NCI-H2171 treated with DMSO at 0.1 percent for 48 hours (cell line): ENCODE data around the gene MTHFD1L.

Experiments
- DNase-seq: peaks from one replicate; lab custom pipeline; 2025; lab: John Stamatoyannopoulos, UW

MTHFD1L gene

GRCh38 chr6:150866147-150866990, 867 bp downstream of the MTHFD1L start:
- peak; percentile 76 for DNase-seq

- DNase-seq = no peak
Observed at GRCh38 chr6:150866991-150867501, 1.5 kb downstream of the MTHFD1L start.

GRCh38 chr6:150868759-150869158, 3.3 kb downstream of the MTHFD1L start:
- no peak for DNase-seq

DNA sequence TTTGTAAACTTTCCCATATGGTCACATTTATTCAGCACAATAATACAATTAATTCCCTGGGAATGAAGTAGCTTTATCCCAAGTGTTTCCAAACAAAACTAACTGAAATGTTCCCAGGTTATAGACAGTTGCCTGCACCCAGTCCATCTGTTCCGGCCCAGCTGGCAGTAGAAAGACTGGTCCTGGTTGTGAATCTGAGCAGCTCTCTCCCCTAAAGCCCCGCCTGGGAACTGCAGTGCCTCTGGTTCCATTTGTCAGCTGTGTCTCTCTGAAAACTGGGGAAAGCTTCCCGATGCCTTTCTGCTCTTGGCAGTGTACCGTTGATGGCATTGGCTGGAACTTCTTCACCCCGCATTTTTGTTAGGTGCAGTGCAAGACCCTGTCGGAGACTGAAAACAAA, 8.7 kb downstream of the MTHFD1L start:
- DNase-seq = peak; percentile 83

- DNase-seq = no peak
Observed at GRCh38 chr6:150875841-150876240, 10.3 kb downstream of the MTHFD1L start.

DNA sequence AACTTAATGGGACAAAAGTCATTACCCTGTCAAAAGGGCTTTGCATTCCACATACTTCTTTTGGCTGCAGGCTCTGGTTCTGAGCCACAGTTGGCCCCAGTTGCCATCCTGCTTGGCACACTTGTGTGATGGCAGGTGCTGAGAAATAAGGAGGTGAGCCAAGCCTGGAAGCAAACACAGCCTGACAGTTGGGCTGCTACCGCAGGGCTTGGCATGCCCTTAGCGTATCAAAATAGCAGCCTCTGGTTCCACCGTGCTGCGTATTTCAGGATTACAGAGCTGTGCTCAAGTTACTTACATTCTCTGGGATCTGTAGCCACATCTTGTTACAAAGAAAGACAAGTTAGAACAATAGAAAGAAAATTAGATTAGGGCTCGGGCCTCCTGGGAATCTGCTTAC, 11.1 kb downstream of the MTHFD1L start:
- peak; percentile 85 for DNase-seq

- DNase-seq = no peak
Observed at GRCh38 chr6:150877928-150878327, 12.4 kb downstream of the MTHFD1L start.

GRCh38 chr6:150878347-150879213, 13.1 kb downstream of the MTHFD1L start:
- no peak for DNase-seq

DNA sequence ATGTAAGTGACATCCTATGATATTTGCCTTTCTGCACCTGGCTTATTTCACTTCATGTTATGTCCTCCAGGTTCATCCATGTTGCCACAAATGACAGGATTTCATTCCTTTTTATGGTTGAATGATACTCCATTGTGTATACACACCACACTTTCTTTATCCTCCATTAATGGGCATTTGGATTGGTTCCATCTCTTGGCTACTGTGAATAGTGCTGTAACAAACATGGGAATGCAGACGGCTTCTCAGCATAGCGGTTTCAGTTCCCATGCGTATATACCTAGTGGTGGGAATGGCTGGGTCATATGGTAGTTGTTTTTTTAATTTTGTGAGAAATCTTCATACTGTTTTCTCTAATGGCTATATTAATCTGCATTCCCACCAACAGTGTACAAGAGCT, 14.8 kb downstream of the MTHFD1L start:
- DNase-seq = no peak

DNA sequence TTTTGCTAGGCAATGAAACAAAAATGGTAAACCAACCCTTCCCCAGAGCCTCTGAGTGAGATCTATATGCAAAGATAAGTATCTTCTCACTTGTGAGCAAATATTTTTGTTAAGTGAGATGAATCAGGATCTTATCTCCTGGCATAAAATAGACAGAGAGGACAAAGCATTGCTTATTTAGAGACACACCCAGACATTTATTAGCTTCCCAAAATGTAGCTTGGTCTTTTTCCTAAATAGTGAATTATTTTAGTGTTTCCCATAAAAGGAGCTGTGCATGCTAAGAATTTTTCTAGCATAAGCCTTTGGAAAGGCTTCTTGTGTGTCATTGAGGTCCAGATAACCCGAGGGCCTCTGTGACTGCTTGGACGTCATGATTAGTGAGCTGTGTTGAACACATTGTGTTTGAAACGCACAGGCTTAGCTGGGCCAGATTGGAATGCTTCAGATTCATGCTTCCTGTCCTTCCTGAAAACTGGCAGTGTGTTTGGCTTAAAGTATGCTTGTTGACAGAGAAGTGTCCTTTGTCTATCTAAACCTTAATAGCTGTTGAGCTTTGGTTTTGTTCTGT, 16.5 kb downstream of the MTHFD1L start:
- no peak for DNase-seq

DNA sequence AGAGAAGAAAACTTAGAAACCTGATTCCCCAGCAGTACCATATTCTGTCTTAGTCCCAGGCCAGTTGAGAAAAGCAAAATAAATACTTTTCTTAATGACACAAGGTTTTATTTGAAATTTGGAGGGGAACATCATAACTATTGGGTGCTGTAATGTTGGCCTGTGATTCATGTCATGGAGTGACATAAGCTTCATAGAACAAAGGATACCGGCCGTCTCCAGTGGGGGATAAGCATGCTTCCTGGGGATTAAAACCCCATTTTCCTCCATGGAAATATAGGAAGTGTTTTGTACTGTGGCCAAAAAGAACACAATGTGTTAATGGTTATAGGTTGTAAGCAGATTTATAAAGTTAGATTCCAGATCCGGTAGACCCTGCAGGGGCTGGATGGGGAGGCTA, 18.0 kb downstream of the MTHFD1L start:
- DNase-seq = no peak

GRCh38 chr6:150886155-150886554, 20.7 kb downstream of the MTHFD1L start:
- no peak for DNase-seq

GRCh38 chr6:150887978-150888563, 22.6 kb downstream of the MTHFD1L start:
- peak; percentile 30 for DNase-seq

DNA sequence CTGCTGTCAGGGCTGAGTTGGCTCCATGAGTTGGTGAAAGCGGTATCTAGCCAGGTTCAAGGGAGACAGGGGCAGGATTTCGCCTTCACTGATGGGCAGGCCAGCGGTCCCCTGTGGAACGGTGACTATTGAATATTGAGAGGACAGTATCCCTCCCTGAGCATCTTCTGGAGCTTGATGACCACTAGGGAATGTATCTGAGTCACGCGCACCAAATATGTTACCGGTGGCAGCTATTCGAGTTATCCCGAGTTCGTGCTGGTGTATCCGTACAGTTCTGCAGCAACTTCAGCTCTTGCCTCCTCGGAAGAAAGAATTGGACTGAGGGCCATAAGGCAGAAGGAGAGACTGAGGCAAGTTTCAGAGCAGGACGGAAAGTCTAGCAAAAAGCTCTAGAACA, 24.8 kb downstream of the MTHFD1L start:
- DNase-seq = no peak

GRCh38 chr6:150891888-150892485, 26.5 kb downstream of the MTHFD1L start:
- DNase-seq = peak; percentile 96

- no peak for DNase-seq
Observed at GRCh38 chr6:150894191-150894744, 28.8 kb downstream of the MTHFD1L start.

- DNase-seq = peak; percentile 96
Observed at GRCh38 chr6:150894935-150895552, 29.5 kb downstream of the MTHFD1L start.

GRCh38 chr6:150895928-150896632, 30.6 kb downstream of the MTHFD1L start:
- DNase-seq = no peak

DNA sequence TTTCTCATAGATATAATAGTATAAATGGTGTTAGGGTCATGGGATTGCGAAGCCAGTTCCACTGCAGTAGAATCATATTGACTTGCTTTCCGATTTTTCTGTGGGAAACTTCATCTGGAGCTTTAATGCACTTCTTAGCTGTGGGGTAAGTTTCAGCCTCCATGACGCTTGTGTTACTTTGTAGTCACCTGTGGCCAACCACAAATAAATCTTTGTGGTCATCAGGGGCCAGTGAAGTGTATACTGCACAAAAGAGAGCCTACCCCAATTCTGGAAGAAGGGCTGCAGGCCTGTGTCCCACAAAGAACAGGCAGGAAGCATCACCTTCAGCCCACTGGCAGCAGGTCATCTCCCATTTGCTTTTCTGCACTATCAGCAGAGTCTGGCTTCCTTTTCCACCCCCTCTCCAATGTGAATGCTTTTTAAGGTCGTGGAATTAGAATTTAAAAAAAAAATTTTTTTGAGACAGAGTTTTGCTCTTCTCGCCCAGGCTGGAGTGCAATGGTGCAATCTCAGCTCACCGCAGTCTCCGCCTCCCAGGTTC, 32.0 kb downstream of the MTHFD1L start:
- DNase-seq = no peak
